K562 (cell line): ENCODE results near the gene DCTN5. TPM values are rescaled to one million over a fixed set of nuclear protein-coding genes. Genes with fewer than 3 reads are reported as not detected.

Experiments
- ARID3B ChIP-seq: fragments of 250-450 bp; sonication (Bioruptor Pico); IDR thresholded peaks from 2 replicates; pipeline ENCODE4 v1.4.0; 2020; ENCODE audit warnings: borderline replicate concordance
- FOXK2 ChIP-seq, 2 experiments: fragments of 450-650 bp; IDR thresholded peaks in 1 of 2; conservative IDR thresholded peaks in 1 of 2; 2 replicates each; pipeline ENCODE4 v1.6.1; 2016; ENCODE audit warnings: low read depth in 2 of 2, mild to moderate bottlenecking in 1 of 2
- GTF2F1 ChIP-seq: IDR thresholded peaks from 2 replicates; pipeline ENCODE4 v1.6.1; 2011; ENCODE audit warnings: low read depth, low read length, improper control_type of control experiment
- MAFF ChIP-seq: IDR thresholded peaks from 2 replicates; pipeline ENCODE4 v1.6.1; 2012; ENCODE audit warnings: low read length, improper control_type of control experiment
- MECOM ChIP-seq: fragments of 250-450 bp; sonication (Bioruptor Pico); IDR thresholded peaks from 2 replicates; pipeline ENCODE4 v1.8.0; 2022; ENCODE audit warnings: inconsistent platforms
- RBFOX2 ChIP-seq: fragments of 200-400 bp; formaldehyde crosslinking; IDR thresholded peaks from 2 replicates; pipeline ENCODE4 v1.6.1; 2017; ENCODE audit warnings: low read depth, mild to moderate bottlenecking, low read length, moderate library complexity
- THRA ChIP-seq: fragments of 450-650 bp; IDR thresholded peaks from 2 replicates; pipeline ENCODE4 v1.6.1; 2017; ENCODE audit warnings: mild to moderate bottlenecking, moderate library complexity
- ZBTB5 ChIP-seq: fragments of 450-650 bp; IDR thresholded peaks from 2 replicates; pipeline ENCODE4 v1.6.1; 2017; ENCODE audit warnings: antibody characterized with exemption
- ZNF436 ChIP-seq: fragments of 250-450, 450-650 bp; sonication (Bioruptor Pico); formaldehyde crosslinking; IDR thresholded peaks from 2 replicates; pipeline ENCODE4 v1.7.0; 2020; ENCODE audit warnings: mild to moderate bottlenecking
- ZNF644 ChIP-seq: fragments of 200-800 bp; sonication (Bioruptor generic); IDR thresholded peaks from 2 replicates; pipeline ENCODE4 v1.6.1; 2016; ENCODE audit warnings: low read depth, missing genetic modification characterization, missing compliant biosample characterization
- ZNF830 ChIP-seq: fragments of 250-450 bp; sonication (Bioruptor Pico); IDR thresholded peaks from 2 replicates; pipeline ENCODE4 v1.5.0; 2021; ENCODE audit warnings: mild to moderate bottlenecking
- polyA plus RNA-seq, 8 experiments: library from polyadenylated mRNA; depleted of rRNA in 4 of 8; stranded (reverse) in 5 of 8; unstranded in 3 of 8; fragments of >200 nt; fragmentation: Nextera tagmentation in 2 of 8; fragmentation: Illumina TruSeq in 1 of 8; extraction: Ambion mirVana in 2 of 8; extraction: Trizol in 1 of 8; gene quantifications; 2 replicates each; pipeline versions ENCODE4 v1.2.1 to v1.2.3, GENCODE V29; 2011 to 2014; ENCODE audit warnings: inconsistent platforms in 1 of 8, missing spikeins in 1 of 8
- total RNA-seq, 7 experiments: library from RNA; depleted of rRNA in 6 of 7; stranded (reverse); fragments of >200 nt in 6 of 7; fragmentation: Illumina TruSeq in 2 of 7; extraction: Trizol in 2 of 7; gene quantifications; 2 replicates each; pipeline versions ENCODE4 v1.2.1 to v1.2.3, GENCODE V29; 2011 to 2021; ENCODE audit warnings: low replicate concordance in 1 of 7
- TF ChIP-seq, protein P1 (sequence below): fragments of 450-650 bp; IDR thresholded peaks from 2 replicates; pipeline ENCODE4 v1.6.1; 2016; ENCODE audit warnings: missing biosample characterization, missing genetic modification characterization

The DCTN5 gene
- total and polyA plus RNA-seq, 9 of the 15 experiments (the other 6 are each of a cell fraction or from before 2014, with no cell fraction given), result 35.8 to 149 (median 75.9) TPM

GRCh38 chr16:23667355-23667659, 26.0 kb downstream of the DCTN5 start (continued):
- no peak for TF ChIP-seq THRA
- no peak for TF ChIP-seq ZNF644 (tag)
- no peak for TF ChIP-seq GTF2F1
- TF ChIP-seq, protein P1, sequence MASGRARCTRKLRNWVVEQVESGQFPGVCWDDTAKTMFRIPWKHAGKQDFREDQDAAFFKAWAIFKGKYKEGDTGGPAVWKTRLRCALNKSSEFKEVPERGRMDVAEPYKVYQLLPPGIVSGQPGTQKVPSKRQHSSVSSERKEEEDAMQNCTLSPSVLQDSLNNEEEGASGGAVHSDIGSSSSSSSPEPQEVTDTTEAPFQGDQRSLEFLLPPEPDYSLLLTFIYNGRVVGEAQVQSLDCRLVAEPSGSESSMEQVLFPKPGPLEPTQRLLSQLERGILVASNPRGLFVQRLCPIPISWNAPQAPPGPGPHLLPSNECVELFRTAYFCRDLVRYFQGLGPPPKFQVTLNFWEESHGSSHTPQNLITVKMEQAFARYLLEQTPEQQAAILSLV (tag), result no peak
- no peak for TF ChIP-seq RBFOX2
- TF ChIP-seq ZNF436, result no peak
- TF ChIP-seq ZBTB5, result no peak
- no peak for TF ChIP-seq MECOM (CRISPR knock-in tag)
- no peak for TF ChIP-seq ARID3B (CRISPR knock-in tag)
- TF ChIP-seq MAFF, result no peak
- TF ChIP-seq FOXK2 (conservative IDR thresholded peaks at IDR 0.05 in 1 of 2, IDR thresholded peaks at IDR 0.05 in 1 of 2; ENCODE audit: low read depth in 2 of 2), result no peak
- no peak for TF ChIP-seq ZNF830 (CRISPR knock-in tag)
